ENCODE data around the gene SERGEF.

GRCh38 chr11:17876827-17877226, 136.0 kb downstream of the SERGEF start:
- no peak for TF ChIP-seq FOS (IDR thresholded peaks at IDR 0.05; ENCODE audit: low read depth, low read length)
- TF ChIP-seq USF2 (IDR thresholded peaks at IDR 0.05; ENCODE audit: low read depth, low read length) = no peak
- no peak for TF ChIP-seq CTCF (conservative IDR thresholded peaks at IDR 0.05; ENCODE audit: low read depth, low read length)
- no peak for TF ChIP-seq RFX5 (IDR thresholded peaks at IDR 0.05; ENCODE audit: low read depth, low read length)
- TF ChIP-seq MAFK (IDR thresholded peaks at IDR 0.05; ENCODE audit: low read depth, low read length) = no peak
- no peak for TF ChIP-seq MXI1 (IDR thresholded peaks at IDR 0.05; ENCODE audit: borderline replicate concordance, low read depth, low read length)
- no peak for TF ChIP-seq RAD21 (IDR thresholded peaks at IDR 0.05; ENCODE audit: low read length)
- TF ChIP-seq SMC3 (IDR thresholded peaks at IDR 0.05; ENCODE audit: low read depth, low read length) = no peak
- TF ChIP-seq POLR2A (IDR thresholded peaks at IDR 0.05; ENCODE audit: low read depth, low read length) = no peak
- no peak for TF ChIP-seq MAZ (IDR thresholded peaks at IDR 0.05; ENCODE audit: borderline replicate concordance, low read depth, low read length)
- TF ChIP-seq BHLHE40 (IDR thresholded peaks at IDR 0.05; ENCODE audit: low read depth, low read length) = no peak
- no peak for TF ChIP-seq RCOR1 (IDR thresholded peaks at IDR 0.05; ENCODE audit: insufficient replicate concordance, low read length)
- TF ChIP-seq ELK1 (IDR thresholded peaks at IDR 0.05; ENCODE audit: borderline replicate concordance, low read depth, low read length) = no peak

Data from IMR-90 (cell line).